Cerebellar nuclear complex (tissue), 1 donor: ENCODE data around the gene ATF4.

Source experiments
- DNase-seq, 2 experiments: peaks; one replicate each; lab custom pipeline; 2025; lab: John Stamatoyannopoulos, UW

ATF4 gene

DNA sequence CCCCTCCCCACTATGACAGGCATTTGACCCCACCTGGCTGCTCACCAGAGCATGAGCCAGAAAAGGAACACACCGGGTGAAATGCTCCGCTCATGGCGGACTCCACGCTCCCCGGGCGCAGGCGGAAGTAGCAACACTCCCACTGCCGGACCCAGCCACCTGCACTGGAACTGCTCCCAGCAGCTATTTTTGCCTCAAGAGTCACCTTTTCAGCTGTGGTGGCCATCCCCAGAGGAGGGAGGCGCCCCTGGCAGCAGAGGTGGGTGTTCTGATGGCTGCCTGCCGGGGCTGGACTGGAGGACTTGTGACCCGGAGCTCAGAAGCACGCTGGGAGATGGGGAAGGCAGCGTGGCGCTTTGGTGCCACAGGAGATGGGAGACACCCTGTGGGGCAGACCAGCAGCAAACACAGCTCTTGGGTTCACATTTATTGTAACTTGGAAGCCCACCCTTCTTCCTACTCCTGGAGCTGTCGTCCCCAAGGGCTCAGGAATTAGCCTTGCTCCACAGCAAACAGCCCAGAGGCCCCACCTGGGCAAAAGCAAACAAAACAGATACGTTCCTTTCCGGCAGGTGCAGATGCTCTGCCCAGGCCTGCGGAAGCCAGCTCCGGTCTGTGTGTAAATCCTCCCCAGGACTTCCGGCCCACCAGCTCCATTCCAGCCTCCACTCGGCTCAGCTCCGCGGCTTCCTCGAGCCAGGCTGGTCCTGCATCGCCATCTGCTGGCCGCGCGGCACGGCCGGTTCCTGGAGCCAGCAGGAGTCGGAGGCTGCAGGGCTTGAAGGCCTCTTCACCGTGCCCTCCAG is 8.5 kb downstream of the ATF4 start:
- DNase-seq, result peak; percentile 42 to 83

DNA sequence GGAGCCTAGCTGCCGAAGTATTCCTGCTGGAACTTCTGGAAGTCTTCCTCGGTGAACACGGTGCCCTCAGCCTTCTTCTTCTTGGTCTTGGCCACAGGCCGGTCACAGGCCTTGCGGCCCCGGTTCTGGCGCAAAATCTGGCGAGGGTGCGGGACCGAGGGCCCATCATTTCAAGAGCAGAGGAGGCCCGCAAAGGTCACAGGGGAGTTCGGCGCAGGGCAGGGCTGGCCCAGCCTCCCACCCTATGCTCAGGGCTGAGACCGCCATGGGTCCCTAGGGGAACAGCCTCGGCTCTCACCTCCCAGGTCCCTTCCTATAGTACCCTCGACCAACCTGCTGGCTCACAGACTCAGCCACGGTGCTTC is 9.1 kb downstream of the ATF4 start:
- no peak for DNase-seq

DNA sequence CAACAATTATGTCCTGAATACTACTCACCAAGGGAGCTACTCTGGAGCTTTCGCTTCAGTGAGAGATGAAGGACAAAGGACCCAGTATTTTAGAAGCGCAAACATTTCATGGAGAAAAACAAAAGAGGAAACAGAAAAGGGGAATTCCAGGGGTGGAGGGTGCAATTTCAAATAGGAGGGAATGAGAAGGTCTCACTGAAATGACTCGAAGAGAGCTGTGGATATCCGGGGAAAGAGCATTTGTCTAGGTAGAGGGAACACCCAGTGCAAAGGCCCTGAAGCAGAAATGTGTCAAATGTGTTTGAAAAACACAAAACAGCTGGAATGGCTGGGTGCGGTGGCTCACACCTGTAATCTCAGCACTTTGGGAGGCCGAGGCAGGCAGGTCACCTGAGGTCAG is 9.8 kb downstream of the ATF4 start:
- DNase-seq, result no peak

DNA sequence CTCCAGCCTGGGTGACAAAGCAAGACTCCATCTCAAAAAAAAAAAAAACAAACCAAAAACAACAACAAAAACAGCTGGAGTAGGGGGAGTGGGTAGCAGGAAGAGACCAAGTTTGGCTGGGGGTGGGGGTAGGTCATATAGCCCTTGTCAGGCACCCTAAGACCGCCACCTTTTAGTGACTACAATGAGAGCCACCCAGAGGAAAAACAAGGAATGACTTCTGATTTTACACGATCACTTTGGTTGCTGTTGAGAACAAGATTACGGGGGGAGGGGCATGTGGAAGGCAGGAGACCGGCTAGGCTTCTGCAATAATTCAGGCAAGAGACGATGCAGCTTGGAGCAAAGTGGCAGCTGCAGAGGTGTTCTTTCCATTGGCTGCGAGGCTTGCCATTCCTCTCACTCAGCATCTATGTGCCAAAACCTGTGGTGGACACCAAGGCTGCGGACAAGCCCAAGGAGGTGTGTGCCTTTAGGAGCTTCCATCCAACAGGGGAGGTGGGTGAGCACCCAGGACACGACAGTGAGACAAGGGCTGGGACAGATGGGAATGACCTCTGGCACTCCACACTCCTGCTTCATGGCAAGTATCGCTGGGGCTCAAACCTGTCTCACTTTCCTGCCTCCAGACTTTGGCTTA is 10.4 kb downstream of the ATF4 start:
- peak in 1 of 2 experiments; percentile 10 for DNase-seq

DNA sequence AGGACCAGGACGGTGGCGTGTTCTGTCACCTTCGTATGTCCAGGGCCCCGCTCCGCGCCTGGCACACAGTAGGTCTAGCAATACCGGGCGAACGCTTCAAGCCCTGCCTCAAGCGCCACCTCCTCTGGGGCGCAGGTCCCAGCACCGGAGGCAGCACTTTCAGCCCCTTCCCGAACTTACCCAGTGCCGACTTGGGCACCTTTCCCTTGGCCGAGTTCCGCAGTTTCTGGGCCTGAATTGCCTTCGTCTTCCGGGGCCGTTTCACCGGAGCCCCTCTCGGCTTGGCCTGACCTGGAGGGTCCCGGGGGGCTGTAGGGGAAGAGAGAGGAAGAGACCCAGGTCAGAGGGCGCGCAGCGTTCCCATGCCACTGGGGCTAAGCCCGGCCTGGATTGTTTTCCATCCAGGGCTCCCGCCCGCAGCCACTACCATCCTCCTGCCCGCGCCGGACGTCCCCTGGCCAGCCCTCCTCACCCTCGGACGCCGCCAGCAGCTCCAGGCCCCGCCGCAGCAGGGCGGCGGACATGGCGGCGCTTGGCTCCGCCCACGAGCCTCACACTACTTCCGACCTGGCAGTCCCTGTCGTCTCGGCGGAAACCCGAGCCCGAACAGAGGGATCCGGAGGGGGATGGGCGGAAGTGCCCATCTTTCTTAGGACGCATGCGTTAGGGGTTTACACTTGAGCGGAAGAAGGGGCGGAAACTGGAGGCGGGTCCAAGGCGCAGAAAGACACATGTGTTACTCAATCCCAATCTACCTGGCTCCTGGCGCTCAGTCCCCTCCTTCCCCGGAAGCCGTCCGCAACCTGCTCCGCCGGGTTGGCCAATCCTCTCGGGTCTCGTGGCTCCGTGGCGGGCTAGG is 12.1 kb downstream of the ATF4 start, which contains the start of gene RPS19BP1:
TSS of gene RPS19BP1 (minus strand) at position 534 of the 859 bp plus-strand sequence. CDS start at position 524, 10 bp downstream.
- peak; percentile 96 to 98 for DNase-seq

DNA sequence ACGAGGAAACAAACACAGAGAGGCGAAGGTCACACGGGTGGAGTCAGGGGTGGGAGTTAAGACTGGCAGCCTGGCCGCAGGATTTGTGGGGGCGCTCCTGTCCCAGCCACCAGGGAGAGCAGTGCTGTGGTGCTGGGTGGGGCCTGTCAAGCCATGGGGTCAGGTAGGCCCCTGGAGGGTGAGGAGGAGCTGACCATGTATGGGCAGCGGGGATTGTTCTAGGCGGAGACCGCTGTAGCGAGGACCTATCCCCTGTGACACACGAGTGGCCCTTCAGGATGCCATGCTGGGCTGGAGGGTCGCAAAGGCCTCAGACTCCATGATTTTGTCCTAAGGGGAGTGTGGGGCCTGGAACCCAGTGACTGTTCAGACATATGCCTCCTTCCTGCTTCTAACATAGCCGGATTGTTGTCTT is 13.7 kb downstream of the ATF4 start:
- DNase-seq, result no peak

DNA sequence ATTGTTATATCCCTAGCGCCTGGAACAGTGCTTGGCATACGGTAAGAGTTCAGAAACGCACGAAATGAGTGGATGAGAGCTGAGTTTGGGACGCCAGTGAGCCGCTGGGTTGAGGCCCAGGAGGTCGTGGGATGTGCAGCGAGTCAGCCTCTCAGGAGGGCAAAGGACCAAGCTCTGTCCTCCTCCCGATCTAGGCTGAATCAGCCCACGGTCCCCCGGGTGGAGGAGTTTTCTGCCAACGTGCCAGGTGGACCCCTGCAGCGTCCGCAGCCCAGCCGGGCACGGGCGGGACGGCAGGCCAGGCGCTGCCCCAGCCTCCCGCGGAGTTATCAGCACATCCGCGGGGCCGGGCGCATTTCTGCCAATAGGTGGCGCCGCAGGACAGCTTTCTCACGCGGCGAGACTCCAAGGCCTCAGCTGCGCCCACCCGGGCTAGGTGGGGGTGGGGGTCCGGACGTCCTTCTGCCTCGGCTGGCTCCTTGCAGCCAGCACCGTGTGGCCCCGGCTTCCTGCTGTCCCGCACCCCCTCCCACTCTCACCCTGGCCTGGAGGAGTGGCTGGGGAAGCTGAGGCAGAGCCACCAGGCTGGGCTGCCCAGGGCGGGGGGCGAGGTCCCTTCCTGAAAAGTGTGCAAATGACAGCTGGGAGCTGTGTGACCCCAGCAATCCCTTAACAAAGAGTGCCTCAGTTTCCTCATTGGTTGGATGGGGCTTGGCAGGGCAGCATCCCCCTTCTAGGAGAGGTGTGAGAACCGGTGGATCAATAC is 14.4 kb downstream of the ATF4 start:
- DNase-seq, result peak in 1 of 2 experiments; percentile 46

GRCh38 chr22:39535357-39535725 is 15.0 kb downstream of the ATF4 start:
- no peak for DNase-seq

DNA sequence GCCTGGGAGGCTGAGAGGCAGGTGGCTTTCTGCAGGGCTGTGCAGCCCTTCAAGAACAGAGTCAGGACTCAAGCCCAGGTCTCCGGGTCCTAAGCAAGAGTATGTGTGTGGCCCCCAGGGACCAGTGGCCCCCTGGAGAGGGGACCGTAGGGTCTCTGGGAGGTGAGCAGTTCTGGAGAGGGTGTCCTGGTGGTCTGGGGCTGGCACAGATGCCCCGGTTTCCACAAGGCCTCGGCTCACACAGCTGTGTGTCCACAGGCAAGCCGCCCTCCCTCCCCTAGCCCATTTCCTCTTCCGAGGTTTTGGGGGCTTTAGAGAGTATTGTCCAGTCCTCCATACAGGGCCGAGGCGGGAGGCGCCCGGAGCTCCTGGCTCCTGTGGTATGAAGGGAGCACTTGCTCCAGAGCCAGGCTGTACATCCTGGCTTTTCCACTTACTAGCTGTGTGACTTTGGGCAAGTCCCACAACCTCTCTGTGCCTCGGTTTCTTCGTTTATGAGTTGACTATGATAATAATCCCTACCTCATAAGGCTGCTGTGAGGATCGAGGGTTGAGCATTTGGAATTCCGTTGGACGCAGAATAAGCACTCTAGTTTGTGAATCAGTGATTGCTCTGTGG is 15.6 kb downstream of the ATF4 start:
- no peak for DNase-seq

DNA sequence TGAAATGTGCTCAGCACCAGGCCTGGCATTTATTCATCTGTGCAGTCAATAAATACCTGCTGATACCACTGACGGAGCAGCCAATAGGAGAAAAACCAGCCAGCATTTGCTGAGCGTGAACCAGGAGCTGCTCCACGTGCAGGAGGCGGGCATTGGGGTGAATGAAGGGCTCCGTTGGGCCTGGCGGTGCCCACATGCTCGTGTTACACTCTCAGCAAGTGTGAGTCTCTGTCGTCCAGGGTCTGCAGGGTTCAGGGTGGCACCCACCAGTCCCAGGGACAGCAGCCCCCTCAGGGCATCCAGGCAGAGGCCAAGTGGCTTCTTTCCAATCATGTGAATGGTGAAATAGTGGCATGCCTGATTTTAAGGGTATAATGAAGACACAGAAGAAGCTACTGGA is 16.3 kb downstream of the ATF4 start:
- DNase-seq, result no peak

DNA sequence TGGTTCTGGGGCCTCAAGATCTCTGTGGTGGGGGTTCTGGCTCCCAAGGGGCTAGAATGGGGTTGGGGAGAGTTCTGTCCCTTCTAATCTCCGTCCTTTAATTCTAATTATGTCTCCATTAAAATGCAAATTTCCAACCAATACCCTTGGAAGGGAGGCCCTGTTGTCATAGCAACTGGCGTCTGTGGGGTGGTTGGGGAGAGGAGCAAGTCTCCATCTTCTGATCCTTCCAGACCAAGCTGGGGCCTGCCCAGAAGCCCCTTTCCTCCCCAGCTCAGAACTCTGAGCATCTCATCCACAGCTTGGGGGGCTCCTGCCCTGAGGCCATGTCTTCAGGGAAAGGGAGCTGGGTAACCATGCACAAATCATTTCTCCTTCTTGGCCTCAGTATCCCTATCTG is 17.6 kb downstream of the ATF4 start:
- DNase-seq, result no peak

GRCh38 chr22:39543095-39543494 is 22.7 kb downstream of the ATF4 start:
- DNase-seq, result no peak

DNA sequence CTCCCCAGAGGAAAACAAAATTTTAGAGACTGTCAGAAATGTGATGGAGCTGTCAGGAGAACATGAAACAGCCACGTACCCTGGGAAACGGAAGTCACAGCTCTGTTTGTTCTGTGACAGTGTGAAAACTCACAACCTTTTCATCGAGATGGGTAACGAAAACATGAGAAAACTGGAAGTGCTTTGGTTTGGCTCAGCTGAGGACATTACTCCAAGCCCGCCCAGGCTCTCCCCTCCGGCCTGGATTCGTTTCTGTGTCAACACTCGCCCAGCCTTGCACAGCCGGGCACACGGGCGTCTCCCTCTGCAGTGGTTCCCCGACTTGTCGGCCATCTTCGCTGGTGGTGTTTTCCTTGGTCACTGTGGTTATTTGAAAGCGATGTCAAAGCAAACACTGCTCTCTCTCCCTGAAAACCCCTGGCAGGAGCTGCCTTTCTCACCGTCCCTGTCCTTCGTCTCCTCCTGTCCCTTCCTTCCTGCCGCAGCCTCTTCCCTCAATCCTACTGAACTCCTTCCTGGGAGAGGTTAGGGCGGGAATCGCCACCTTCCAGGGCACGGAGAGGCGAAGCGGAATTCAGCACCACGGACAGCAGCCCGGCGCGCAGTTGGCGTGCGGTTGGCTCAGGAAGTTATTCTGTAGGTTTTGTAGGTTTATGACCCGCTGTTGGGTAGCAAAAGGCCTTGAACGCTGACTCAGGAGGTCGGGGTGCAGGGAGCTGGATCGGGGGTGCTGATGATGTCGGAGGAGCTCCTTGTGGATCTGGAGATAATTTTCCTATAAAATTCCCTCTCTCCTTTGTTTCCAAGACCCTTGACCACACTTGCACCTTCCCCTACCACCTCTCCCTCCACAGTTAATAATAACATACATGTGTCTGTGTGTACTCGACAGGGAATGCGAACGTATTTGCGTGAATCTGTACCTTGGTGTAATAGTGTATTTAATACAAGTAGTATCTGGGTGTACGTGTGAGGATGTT is 25.3 kb downstream of the ATF4 start:
- no peak for DNase-seq

GRCh38 chr22:39546889-39547586 is 26.7 kb downstream of the ATF4 start:
- DNase-seq, result peak in 1 of 2 experiments; percentile 58

GRCh38 chr22:39547587-39547947 is 27.2 kb downstream of the ATF4 start:
- DNase-seq, result no peak

DNA sequence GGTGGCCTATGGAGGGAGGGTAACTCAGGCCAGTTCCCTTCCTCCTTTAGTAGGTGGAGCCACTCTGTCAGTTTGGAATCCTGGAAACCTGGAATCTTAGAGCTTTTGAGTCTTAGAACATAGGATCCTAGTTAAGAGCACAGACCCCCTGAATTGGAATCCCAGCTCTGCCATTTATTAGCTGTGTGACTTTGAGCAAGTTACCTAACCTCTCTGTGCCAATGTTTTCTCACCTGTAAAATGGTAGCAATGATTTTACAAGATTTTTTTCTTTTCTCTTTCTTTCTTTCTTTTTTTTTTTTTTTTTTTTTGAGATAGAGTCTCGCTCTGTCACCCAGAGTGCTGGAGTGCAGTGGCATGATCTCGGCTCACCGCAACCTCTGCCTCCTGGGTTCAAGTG is 33.1 kb downstream of the ATF4 start:
- no peak for DNase-seq

- no peak for DNase-seq
Observed at GRCh38 chr22:39554151-39554550, 33.8 kb downstream of the ATF4 start.

GRCh38 chr22:39556970-39557841 is 36.8 kb downstream of the ATF4 start:
- DNase-seq, result no peak
